Cardiac septum (tissue), 1 donor: ENCODE measurements around the gene MRPS26. TPM values are rescaled to one million over a fixed set of nuclear protein-coding genes. Genes with fewer than 3 reads are reported as not detected.
"Not testable (repeated sequence)": the region's sequence is repeated elsewhere in the genome, so short reads cannot be mapped to it uniquely, and the experiment has no call there.

ENCODE experiments used
- DNase-seq: peaks from one replicate; pipeline ENCODE4 v3.0.0-alpha.2; 2020; ENCODE audit warnings: low spot score
- intact Hi-C: fragments of 100-400 bp; cut with DNase I; formaldehyde crosslinking; loops from one replicate; pipeline ENCODE4 v1.14.0; 2022
- long read RNA-seq: library from polyadenylated mRNA; unstranded; transcript quantifications from one replicate; pipeline ENCODE4 v2.0.0, GENCODE V29; 2021
- total RNA-seq: library from RNA; stranded (reverse); fragmentation: NEBNext Ultra II Directional; extraction: Animal tissue kit (Norgen Biotek cat#: 25700); gene quantifications from one replicate; pipeline ENCODE4 v1.2.1, GENCODE V29; 2021
- donor health status: DM: no; HTN: no; CAD: no.

Gene MRPS26
- 43.0 TPM for total RNA-seq
- long read RNA-seq, transcript MRPS26-201 (4 exons, 1,127 nt), result major isoform, 110 of 120 reads
- long read RNA-seq, partial matches to known transcripts, result 9 of 120 reads
- long read RNA-seq, other reads (novel, unspliced or antisense), result 1 of 120 reads

DNA sequence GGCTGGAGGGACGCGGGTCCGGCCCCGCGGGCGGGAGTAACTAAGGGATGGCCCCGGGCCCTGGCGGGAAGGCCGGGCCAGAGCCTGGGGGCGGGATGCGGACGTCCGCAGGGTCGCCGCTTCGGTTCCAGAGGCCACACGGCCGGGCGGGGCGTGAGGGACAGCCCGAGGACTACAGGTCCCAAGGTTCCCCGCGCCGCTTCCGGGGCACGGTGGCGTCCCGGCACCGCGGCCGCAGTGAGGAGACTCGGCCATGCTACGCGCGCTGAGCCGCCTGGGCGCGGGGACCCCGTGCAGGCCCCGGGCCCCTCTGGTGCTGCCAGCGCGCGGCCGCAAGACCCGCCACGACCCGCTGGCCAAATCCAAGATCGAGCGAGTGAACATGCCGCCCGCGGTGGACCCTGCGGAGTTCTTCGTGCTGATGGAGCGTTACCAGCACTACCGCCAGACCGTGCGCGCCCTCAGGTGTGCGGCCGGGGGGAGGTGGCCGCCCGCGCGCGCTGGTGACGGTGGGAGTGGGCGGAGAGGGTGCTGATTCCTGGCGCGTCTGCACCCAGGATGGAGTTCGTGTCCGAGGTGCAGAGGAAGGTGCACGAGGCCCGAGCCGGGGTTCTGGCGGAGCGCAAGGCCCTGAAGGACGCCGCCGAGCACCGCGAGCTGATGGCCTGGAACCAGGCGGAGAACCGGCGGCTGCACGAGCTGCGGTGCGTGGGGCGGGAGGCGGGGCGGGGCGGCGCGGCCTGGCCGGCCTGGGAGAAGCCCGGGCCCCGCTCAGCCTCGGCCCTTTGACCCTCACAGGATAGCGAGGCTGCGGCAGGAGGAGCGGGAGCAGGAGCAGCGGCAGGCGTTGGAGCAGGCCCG lies at the start of gene MRPS26:
TSS of gene MRPS26 (plus strand) at position 237 of the 861 bp plus-strand sequence. CDS start at position 254, 17 bp downstream.
- intact Hi-C loops, result no loop called here

GRCh38 chr20:2998728-2999127 lies 47.1 kb upstream of the MRPS26 start:
- DNase-seq, result no peak
- intact Hi-C loops, result no loop called here

More for the DNA sequence above, at the start of gene MRPS26:
- peak; percentile 96 for DNase-seq

- no peak for DNase-seq
- intact Hi-C loops, result loop anchor here (5.0 kb wide), 1 partner anchor 244 kb away; no protein-coding TSS in a partner anchor
Observed at GRCh38 chr20:3000852-3001523, 44.9 kb upstream of the MRPS26 start.

GRCh38 chr20:3003416-3003815 lies 42.4 kb upstream of the MRPS26 start:
- intact Hi-C loops, result loop anchor here (5.0 kb wide), 1 partner anchor 246 kb away; no protein-coding TSS in a partner anchor
- DNase-seq, result no peak

DNA sequence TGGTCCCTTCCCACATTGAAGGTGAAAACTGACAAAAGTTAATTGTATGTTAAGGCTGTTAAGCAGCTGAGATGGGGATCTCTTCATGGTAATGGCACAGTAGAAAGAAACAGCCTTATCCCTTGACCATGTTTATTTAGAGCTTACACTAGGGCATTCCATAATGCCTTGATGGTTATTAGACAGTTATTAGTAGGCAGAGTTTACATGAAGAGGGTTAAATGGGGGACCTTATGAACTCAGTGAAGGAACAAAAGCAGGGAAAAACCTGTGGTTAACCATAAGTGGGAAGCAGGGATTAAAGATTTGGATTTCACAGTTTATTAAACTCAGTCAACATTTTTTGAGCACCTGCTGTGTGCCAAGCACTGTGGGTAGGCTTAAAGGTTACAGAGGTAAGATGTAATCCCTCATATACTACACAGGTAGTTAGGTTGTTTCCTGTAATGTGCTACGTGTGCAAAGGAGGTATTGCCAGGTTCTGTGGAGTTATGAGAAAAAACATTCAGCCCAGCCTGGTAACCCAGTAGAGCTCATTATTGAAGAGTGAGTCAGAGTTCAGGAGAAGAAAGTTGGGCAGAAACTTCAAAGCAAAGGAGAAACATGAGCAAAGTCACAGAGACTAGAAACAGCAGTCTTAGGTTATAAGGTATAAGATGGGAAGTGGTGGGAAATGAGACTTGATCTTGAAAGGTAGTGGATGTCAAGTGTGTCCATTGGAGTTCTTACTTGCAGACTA lies 34.7 kb upstream of the MRPS26 start:
- intact Hi-C loops, result no loop called here
- DNase-seq, result no peak

GRCh38 chr20:3011752-3012151 lies 34.1 kb upstream of the MRPS26 start:
- DNase-seq, result no peak
- intact Hi-C loops, result no loop called here

DNA sequence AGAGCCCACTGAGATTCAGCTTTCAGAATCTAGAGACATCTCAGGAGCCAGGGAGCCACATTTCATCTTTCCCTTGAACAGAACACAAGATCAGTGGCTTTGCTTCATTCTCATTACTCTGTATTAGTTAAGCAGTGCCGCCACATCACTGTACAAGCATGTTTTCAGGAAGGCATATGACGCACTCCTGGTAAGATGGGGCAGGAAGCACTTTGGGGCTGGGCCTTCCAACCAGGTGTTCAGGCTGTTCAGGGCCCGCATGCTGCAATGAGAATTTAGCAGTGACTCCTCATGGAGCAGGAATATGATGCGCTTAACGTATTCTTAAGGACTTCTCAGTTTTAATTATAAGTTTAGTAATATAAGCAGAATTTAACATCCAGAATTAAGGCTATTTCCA lies 32.1 kb upstream of the MRPS26 start:
- no peak for DNase-seq
- intact Hi-C loops, result no loop called here

DNA sequence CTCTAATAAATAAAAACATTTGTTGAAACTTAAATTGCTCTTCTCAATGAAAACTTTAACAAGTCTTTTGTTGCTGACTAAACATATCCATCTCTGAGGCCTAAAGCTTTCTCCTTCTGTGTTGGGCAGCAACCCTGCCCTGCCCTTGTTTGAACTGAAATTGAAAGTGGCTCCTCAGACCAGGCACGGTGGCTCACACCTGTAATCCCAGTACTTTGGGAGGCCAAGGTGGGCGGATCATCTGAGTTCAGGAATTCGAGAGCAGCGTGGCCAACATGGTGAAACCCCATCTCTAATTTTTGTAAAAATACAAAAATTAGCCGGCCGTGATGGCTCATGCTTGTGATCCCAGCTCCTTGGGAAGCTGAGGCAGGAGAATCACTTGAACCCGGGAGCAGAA lies 31.7 kb upstream of the MRPS26 start:
- DNase-seq, result no peak

GRCh38 chr20:3014662-3015061 lies 31.2 kb upstream of the MRPS26 start:
- no peak for DNase-seq
- intact Hi-C loops, result no loop called here

More for the DNA sequence above, 31.7 kb upstream of the MRPS26 start:
- intact Hi-C loops, result no loop called here

DNA sequence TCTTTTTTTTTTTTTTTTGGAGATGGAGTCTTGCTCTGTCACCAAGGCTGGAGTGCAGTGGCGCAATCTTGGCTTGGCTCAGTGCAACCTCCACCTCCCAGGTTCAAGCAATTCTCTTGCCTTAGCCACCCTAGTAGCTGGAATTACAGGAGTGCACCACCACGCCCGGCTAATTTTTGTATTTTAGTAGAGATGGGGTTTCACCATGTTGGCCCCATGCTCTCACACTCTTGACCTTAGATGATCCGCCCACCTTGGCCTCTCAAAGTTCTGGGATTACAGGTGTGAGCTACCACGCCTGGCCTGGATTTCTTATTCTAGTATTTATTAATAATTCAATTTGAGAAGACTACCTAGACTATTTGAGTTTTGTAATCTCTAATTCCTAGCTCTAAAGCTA lies 30.6 kb upstream of the MRPS26 start:
- intact Hi-C loops, result not testable (repeated sequence)

GRCh38 chr20:3021327-3021726 lies 24.5 kb upstream of the MRPS26 start:
- DNase-seq, result no peak
- intact Hi-C loops, result no loop called here

More for the DNA sequence above, 30.6 kb upstream of the MRPS26 start:
- not testable (repeated sequence) for DNase-seq

- intact Hi-C loops, result no loop called here
- no peak for DNase-seq
Observed at GRCh38 chr20:3021777-3022176, 24.1 kb upstream of the MRPS26 start.

DNA sequence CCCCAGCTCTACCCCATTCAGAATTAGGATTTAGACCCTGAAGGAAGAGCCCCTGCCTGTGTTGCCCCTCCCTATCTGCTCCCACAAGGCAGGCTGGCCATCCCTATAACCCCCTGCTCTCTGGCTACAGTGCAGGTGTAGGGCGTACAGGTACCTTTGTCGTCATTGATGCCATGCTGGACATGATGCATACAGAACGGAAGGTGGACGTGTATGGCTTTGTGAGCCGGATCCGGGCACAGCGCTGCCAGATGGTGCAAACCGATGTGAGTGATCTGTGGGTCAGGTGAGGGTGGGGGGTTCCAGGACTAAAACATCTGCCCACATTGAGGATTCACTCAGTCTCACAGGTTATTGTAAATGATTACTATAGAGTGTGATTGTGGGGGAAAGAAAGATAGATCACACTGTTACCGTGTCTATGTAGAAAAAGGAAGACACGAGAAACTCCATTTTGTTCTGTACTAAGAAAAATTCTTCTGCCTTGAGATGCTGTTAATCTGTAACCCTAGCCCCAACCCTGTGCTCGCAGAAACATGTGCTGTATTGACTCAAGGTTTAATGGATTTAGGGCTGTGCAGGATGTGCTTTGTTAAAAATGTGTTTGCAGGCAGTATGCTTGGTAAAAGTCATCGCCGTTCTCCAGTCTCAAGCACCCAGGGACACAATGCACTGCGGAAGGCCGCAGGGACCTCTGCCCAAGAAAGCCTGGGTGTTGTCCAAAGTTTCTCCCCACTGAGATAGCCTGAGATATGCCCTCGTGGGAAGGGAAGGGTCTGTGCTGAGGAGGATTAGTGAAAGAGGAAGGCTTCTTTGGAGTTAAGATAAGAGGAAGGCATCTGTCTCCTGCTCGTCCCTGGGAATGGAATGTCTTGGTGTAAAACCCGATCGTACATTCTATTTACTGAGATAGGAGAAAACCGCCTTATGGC lies 23.0 kb upstream of the MRPS26 start:
- DNase-seq, intact Hi-C loops: not testable (repeated sequence)

GRCh38 chr20:3027987-3028386 lies 17.9 kb upstream of the MRPS26 start:
- intact Hi-C loops, result no loop called here

DNA sequence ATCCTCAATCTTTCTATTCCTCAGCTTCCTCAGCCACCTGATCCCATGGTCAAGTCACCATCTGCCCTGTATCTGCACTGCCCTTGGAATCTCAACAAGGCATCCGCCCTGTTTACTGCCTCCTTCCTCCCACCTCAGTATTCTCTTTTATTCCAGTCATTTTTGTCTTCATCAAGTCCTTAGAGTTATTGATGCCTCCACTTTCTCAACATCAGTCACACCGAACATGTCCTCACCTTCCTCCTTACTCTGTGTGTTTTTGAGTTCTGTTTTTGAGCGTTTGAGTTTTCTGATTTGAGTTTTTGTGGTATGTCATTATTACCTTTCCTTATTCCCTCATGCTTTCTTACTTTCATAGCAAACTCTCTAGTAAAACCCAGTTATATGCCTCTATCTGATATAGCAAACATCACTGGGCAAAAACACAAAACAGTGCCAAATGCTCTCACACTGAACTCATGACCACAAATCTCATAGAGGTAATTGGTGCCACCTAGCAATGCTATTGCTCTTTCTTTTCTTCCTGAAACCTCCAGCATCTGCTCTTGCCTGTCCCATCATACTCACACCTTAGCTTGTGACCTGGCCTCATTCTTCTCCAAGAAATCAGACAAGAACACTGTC lies 14.2 kb upstream of the MRPS26 start:
- intact Hi-C loops, result no loop called here
- DNase-seq, result no peak

More at GRCh38 chr20:3027987-3028386, 17.9 kb upstream of the MRPS26 start:
- DNase-seq, result no peak

GRCh38 chr20:3032624-3033023 lies 13.2 kb upstream of the MRPS26 start:
- no peak for DNase-seq
- intact Hi-C loops, result no loop called here

DNA sequence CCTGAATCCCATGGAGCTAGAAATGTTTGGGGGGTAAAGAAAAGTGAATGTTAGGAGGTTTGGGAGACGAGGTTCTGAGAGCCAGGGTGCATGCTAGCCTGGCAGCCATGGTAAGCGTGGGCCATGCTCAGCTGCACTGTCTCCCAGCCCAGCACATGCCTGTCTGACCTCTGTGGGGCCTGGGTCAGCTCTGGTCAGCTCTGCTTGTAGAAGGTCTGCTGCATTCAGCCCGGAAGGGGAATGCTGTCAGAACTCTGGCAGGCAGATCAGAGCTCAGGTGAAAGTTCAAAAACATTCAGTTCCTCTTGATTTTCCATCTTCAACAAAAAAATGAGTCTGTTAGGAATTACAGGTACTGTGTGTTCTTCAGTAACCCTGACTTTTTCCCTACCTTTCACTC lies 8.2 kb upstream of the MRPS26 start:
- intact Hi-C loops, result no loop called here
- no peak for DNase-seq

GRCh38 chr20:3038454-3038853 lies 7.4 kb upstream of the MRPS26 start:
- no peak for DNase-seq
- intact Hi-C loops, result no loop called here
